GM15510 (cell line): Measurements from ENCODE around the gene ASPA.

ENCODE experiments used
- POLR2A ChIP-seq: IDR thresholded peaks from 3 replicates; pipeline ENCODE4 v1.6.1; 2011; ENCODE audit warnings: borderline replicate concordance; ENCODE audit not compliant: insufficient read length; ENCODE audit errors: extremely low read depth

The ASPA gene

GRCh38 chr17:3475812-3476610, at the start of gene ASPA:
TSS of gene ASPA (plus strand) at chr17:3475997. CDS start at chr17:3476160, 163 bp downstream.
- TF ChIP-seq POLR2A, result no peak

- no peak for TF ChIP-seq POLR2A
These were observed 42.1 kb upstream of the ASPA start, which contains the start of gene OR1E2 for GRCh38 chr17:3433741-3434140. TSS of gene OR1E2 (minus strand) at chr17:3433841. CDS start at chr17:3433841, 0 bp downstream.

- no peak for TF ChIP-seq POLR2A
These were observed 37.4 kb upstream of the ASPA start for GRCh38 chr17:3438368-3438767.

- TF ChIP-seq POLR2A, result no peak
These were observed 35.3 kb upstream of the ASPA start for GRCh38 chr17:3440451-3440850.

GRCh38 chr17:3447625-3448024, 28.2 kb upstream of the ASPA start:
- no peak for TF ChIP-seq POLR2A

DNA sequence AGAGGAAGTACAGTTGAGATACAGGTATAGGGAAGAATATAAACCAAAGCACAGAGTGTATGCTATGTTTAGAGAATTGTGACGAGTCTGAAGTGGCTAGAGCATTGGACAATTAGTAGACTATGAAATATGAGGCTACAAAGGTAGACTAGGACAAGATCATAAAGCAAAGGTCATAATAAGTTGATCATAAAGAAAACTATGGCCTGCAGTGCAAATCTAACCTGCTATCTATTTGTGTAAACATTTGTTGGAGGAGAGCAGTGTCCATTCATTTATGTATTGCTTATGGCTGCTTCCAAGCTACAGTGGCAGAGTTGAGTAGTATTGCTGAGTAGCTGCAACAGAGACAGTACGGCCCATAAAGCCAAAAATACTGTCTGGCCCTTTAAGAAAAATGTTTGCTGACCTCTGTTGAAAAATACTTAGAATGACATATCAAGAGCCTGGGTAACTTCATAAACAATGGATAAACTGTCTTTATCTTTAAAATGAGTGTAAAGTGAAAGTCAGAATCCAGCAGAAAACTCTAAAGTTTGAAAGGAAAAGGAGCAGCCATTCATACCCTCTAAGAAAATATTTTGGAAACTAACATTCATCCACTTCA, 27.6 kb upstream of the ASPA start:
- TF ChIP-seq POLR2A, result no peak

DNA sequence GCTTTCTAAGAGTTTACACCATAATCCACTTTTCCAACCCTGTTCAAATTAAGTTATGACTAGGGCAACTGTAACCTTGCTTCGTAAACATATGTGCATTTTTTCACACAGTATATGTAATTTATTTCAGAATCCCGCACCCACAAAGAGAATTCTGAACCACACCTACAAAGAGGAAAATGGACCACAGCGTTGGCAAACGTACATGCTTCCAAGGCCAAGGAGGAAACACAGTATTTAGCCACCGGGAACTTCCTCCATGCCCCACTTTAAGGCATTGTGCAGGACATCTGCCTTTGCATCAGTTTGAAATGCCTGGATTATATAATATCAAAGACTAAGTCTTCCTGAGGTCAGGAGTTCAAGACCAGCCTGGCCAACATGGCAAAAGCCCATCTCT, 6.3 kb upstream of the ASPA start:
- no peak for TF ChIP-seq POLR2A

- TF ChIP-seq POLR2A, result no peak
These were observed 4.2 kb upstream of the ASPA start, which contains the start of gene SPATA22 for GRCh38 chr17:3471599-3471998. TSS of gene SPATA22 (minus strand) at chr17:3471819. CDS start at chr17:3469325, 2,494 bp downstream.

- TF ChIP-seq POLR2A, result no peak
These were observed 3.7 kb upstream of the ASPA start for GRCh38 chr17:3472137-3472536.

DNA sequence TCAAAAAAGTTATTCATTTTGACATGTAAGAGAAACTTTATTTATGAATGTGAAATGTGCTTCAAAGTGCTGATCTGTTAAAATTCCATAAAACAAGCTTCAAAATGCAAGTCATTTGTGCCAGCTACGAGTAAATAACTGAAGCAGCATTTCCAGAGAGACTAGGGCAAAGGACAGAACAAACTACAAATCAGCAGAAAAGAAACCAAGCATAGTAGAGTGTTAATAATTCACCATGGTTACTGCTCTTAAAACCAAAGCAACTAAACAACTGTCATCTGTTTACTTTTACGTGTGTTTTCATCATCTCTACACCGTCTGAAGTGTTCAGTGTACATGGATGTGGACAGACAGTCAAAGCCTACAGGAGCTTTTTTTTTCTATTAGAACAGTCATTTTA, 1.6 kb upstream of the ASPA start:
- TF ChIP-seq POLR2A, result no peak

DNA sequence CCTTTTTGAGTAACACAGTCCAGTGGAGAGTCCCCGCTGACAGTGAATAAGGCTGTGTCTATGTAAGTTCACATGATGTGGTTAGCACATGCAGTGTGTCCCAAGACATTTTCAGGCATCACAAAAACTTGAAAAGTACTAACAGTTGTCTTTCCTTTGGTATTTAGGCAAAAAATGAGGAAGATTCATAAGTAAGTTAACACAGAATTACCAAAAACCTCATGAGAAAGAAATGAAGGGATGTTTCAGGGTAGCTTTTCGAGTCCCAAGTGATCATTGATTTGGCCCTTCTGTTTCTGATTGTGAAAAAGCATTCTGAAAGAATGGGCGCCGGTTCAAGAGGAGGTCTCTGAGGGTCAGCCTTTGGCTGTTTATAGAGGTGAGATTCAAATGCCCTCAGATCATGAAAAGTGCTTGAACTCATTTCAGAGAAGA, 529 bp upstream of the ASPA start:
- TF ChIP-seq POLR2A, result no peak

- TF ChIP-seq POLR2A, result no peak
These were observed 4.2 kb downstream of the ASPA start for GRCh38 chr17:3479988-3480387.

- no peak for TF ChIP-seq POLR2A
These were observed 7.1 kb downstream of the ASPA start for GRCh38 chr17:3482852-3483251.

DNA sequence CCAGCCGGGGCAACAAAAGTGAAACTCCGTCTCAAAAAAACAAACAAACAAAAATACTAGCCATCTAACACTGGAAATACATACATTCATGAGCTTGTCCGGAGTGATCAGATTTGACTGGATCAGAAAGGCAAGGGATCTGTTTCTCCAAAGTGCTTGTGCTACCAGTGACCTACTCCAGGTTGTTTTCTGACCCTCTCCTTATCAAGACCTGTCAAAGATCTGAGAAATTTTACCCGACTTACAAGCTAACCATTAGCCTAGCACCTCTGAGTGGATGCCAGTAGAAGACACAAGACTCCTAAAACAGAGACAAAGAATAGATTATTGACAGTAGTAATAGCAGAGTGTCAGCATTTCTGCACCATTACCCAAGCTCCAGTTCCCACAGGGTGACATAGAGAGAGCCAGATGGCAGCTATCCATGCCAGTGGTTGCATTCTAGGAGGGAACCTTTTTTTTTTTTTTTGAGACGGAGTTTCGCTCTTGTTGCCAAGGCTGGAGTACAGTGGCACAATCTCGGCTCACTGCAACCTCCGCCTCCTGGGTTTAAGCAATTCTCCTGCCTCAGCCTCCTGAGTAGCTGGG, 9.8 kb downstream of the ASPA start:
- TF ChIP-seq POLR2A, result no peak

GRCh38 chr17:3497101-3497500, 21.3 kb downstream of the ASPA start:
- no peak for TF ChIP-seq POLR2A

GRCh38 chr17:3501344-3501743, 25.5 kb downstream of the ASPA start:
- TF ChIP-seq POLR2A, result no peak

DNA sequence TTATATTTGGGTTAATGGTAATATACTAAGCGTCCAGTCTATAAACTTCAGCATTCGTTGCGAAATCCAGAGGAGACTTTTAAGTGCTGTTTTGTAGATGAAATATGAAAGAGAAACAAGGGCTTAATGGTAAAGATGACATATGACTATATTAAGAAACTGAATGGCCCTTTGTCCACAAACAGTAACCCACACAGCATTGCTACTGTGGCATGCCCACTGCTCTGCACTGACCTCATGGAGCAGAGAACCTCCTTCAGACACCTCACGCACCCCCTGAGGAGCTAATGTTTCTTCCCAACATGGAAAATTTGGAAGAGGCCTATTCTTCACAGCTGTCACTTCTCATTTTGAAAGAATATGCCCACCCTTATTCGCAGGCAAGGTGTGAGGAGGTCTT, 26.7 kb downstream of the ASPA start:
- no peak for TF ChIP-seq POLR2A

- no peak for TF ChIP-seq POLR2A
These were observed 27.5 kb downstream of the ASPA start for GRCh38 chr17:3503285-3503684.
